ENCODE results near the gene GLRX3. TPM values are rescaled to one million over a fixed set of nuclear protein-coding genes. Genes with fewer than 3 reads are reported as not detected.

GLRX3 gene
- total and polyA plus RNA-seq, 7 donors: 53.9 to 249 (median 76.9) TPM

DNA sequence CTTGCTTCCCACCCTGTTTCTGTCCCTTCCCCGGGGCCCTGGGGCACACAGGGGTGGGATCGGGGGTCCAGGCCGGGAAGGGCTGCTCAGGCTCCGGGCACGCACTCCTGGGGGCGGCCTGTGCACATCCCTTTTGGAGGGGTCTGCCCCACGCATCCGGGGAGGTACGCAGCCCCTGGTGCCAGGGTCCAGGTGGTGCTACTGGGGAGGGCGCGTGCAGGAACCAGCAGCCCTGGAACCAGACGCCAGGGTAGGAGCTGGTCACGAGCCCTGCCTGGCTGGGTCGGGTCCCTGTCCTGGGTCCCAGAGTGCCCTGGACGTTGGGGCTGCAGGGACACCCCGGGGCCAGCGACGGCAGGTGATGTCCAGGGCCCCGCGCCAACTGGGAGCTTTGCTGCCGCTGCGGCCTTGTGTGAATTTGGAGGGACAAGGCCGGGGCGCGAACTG, 53.4 kb downstream of the GLRX3 start:
- Histone ChIP-seq H3K27me3 (ENCODE audit: insufficient read depth in 3 of 3, low read length in 2 of 3) (no peaks in the 10 kb centered on the region), H3K4me1 (no peaks in the 10 kb centered on the region), H3K36me3 (ENCODE audit: insufficient read depth in 1 of 2, low read depth in 1 of 2) (peaks cover 4 to 35% of the 10 kb centered on the region in 2 donors), H3K27ac (no peak overlapping the region), H3K9me3 (no peaks in the 10 kb centered on the region), H3K4me3 (no peak overlapping the region)
- 78 to 87% (median 82%) methylated on average over 25 of the region's 25 CpGs for WGBS, 3 donors
- intact Hi-C loops (cut with DNase I): loop anchor here (5.0 to 10.0 kb wide), 3 partner anchors 1598 to 1685 kb away; no protein-coding TSS in a partner anchor
- ATAC-seq: peak in 3 of 4 donors; percentile 3 to 27 (median 9)
- TF ChIP-seq, protein P1, sequence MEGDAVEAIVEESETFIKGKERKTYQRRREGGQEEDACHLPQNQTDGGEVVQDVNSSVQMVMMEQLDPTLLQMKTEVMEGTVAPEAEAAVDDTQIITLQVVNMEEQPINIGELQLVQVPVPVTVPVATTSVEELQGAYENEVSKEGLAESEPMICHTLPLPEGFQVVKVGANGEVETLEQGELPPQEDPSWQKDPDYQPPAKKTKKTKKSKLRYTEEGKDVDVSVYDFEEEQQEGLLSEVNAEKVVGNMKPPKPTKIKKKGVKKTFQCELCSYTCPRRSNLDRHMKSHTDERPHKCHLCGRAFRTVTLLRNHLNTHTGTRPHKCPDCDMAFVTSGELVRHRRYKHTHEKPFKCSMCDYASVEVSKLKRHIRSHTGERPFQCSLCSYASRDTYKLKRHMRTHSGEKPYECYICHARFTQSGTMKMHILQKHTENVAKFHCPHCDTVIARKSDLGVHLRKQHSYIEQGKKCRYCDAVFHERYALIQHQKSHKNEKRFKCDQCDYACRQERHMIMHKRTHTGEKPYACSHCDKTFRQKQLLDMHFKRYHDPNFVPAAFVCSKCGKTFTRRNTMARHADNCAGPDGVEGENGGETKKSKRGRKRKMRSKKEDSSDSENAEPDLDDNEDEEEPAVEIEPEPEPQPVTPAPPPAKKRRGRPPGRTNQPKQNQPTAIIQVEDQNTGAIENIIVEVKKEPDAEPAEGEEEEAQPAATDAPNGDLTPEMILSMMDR (IDR thresholded peaks at IDR 0.05): no peak
- DNase-seq: no peak

DNA sequence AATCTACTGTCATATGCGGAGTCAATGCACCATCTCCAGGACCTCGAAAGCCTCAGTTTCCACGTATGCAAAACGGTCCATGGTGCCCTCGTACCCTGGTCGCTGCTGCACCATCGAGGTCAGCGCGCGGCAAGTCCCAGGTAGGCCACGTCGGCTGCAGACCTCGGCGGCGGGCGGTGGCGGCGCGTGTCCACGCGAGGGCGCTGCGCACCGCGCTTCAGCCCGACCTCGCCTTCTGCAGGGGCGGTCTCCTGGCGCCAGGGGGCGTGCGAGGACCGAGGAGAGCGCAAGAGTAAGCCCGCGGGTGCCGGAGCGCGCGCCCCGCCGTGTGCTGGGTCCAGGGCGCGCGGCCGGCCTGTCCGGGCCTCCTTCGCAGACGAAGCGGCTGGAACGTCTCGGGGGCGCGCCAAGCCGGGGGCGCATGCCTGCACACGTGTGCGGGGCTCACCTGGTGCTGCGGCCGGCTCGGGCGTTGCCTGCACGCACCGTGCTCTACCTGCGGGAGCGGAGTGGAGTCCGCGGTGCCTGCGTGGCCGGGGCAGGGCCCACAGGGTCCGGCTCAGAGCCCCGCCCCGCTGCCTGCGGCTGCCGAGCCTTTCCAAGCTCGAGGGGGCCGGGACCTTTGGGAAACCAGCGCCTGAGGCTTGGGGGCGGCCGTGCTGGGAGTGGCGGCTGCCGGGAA, 54.0 kb downstream of the GLRX3 start:
- Histone ChIP-seq H3K36me3 (ENCODE audit: insufficient read depth in 1 of 2, low read depth in 1 of 2) (peaks cover 3 to 29% of the 10 kb centered on the region in 2 donors), H3K27me3 (ENCODE audit: insufficient read depth in 3 of 3, low read length in 2 of 3) (no peaks in the 10 kb centered on the region), H3K4me1 (no peaks in the 10 kb centered on the region), H3K9me3 (no peaks in the 10 kb centered on the region), H3K27ac (no peak overlapping the region), H3K4me3 (peak overlapping the region; percentile 74)
- intact Hi-C loops (cut with DNase I): loop anchor here in 1 of 2 donors (5.0 kb wide), 1 partner anchor 1597 kb away; no protein-coding TSS in a partner anchor
- DNase-seq (peak; percentile 89 to 94), ATAC-seq (peak; percentile 87 to 94 (median 92))
- WGBS, 3 donors: 2 to 3% (median 3%) methylated on average over 55 to 81 of the region's 81 CpGs
- TF ChIP-seq, protein P1 (IDR thresholded peaks at IDR 0.05): peak; percentile 100

DNA sequence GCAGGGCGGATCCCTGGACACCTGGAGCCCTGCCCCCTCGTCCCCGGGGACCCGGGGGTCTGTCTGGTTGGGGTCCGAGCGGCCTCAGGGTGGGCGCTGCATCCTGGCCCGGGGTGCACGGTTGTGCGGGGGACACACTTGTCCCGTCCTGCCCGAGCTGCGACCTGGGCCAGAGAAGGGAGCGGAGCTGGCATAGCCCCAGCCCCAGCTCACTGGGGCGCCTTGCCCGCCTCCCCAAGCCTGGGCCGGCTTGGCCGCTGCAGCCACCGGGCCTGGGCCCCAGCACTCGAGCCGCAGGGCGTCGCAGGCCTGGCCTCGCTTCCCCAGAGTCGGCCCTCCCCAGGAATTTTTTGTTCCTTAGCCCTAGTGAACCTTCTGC, 54.5 kb downstream of the GLRX3 start:
- 7 to 21% (median 10%) methylated on average over 18 to 25 of the region's 25 CpGs for WGBS, 3 donors
- peaks cover 0 to 24% of the 10 kb centered on the region in 2 donors for H3K36me3 ChIP-seq (ENCODE audit: insufficient read depth in 1 of 2, low read depth in 1 of 2)
- TF ChIP-seq, protein P1 (IDR thresholded peaks at IDR 0.05): no peak
- peak; percentile 8 to 28 (median 26) for ATAC-seq
- intact Hi-C loops (cut with DNase I): loop anchor here in 1 of 2 donors (5.0 kb wide), 1 partner anchor 1597 kb away; no protein-coding TSS in a partner anchor
- H3K4me1 ChIP-seq: no peaks in the 10 kb centered on the region
- H3K9me3 ChIP-seq: no peaks in the 10 kb centered on the region
- no peaks in the 10 kb centered on the region for H3K27me3 ChIP-seq (ENCODE audit: insufficient read depth in 3 of 3, low read length in 2 of 3)
- DNase-seq: no peak
- peak overlapping the region; percentile 74 for H3K4me3 ChIP-seq
- no peak overlapping the region for H3K27ac ChIP-seq

DNA sequence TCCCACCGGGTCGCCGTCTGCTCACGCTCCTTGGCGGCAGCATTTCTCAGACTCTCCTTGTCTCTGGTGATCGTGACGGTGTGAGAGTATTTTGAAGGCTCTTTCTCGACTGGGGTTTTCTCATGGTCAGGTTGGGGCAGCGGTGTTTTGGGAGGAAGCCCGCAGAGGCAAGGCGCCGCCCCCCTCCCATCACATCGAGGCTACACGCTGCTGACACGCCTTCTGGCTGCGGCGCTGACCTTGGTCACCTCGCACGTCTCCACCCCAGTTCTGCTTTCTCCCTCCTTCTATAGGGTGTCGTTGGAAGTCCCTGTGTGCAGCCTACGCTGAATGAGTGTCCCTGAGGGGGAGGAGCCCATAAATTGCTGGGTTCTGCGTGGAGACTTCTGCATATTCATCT, 55.2 kb downstream of the GLRX3 start:
- H3K27me3 ChIP-seq (ENCODE audit: insufficient read depth in 3 of 3, low read length in 2 of 3): no peaks in the 10 kb centered on the region
- DNase-seq (no peak), ATAC-seq (no peak)
- no peak overlapping the region for H3K4me3 ChIP-seq
- H3K36me3 ChIP-seq (ENCODE audit: insufficient read depth in 1 of 2, low read depth in 1 of 2): peaks cover 0 to 24% of the 10 kb centered on the region in 2 donors
- H3K4me1 ChIP-seq: no peaks in the 10 kb centered on the region
- no peak overlapping the region for H3K27ac ChIP-seq
- intact Hi-C loops (cut with DNase I): loop anchor here in 1 of 2 donors (5.0 kb wide), 1 partner anchor 1596 kb away; no protein-coding TSS in a partner anchor
- WGBS, 3 donors: 85 to 89% (median 85%) methylated on average over 22 of the region's 22 CpGs
- TF ChIP-seq, protein P1 (IDR thresholded peaks at IDR 0.05): no peak
- no peaks in the 10 kb centered on the region for H3K9me3 ChIP-seq
